NCI-H1417 (cell line): ENCODE results near the gene TUBA8.

ENCODE experiments used
- DNase-seq, 3 experiments: peaks; one replicate each; lab custom pipeline; 2025; lab: John Stamatoyannopoulos, UW

TUBA8 gene

DNA sequence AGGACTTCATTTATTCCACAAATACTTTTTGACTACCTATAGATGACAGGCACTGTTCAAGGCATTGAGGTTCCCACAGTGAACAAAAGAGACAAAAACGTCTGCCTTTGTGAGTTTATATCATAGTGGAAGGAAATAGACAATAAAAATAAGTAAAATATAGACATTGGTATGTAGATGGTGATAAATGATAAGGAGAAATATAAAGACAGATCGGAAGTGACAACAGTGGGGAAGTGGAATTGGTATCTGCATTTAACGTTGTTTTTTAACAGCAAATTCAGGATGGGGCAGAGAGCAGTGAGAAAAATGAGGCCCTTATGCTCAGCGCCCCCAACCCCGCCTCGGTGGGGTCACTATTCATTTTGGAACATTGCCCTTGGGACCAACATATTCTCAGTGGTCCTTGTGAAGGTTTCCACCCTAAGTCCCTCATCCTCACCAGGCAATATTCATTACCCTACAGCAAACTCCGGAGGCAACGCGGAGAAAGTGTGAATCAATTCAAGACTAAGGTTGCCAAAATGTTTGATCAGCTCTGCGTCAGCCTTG is 33.4 kb upstream of the TUBA8 start:
- no peak for DNase-seq

DNA sequence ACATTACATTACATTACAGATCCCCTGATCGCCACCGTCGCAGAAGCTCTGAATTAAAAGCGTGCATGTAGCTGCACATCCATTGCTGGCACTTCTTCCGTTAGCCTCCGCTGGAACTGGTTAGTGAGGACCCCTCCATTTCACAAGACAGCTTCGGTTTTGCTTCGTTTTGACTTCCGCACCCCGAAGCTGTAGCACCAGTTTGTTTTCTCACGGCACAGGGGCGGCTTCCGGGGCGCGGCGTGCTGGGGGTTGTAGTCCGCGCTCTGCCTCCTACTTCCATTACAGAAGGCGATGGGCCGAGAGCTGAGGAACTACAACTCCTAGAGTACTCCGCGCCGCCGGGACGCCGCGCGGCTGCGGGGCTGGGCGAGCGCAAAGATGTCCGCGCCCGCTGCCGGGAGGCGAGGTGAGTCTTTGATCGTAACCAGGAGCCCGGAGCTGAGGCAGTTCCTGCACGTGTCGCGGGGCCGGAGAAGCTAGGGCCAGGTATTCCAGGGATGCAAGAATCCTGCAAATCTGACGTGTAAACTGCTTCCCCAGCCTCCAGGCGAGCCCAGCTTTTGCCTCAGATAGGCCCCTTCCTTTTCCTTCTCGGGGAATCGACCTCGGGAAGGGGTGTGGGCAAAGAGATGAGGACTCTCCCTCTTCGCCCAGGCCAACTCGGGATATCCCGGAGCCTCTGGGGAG is 32.8 kb upstream of the TUBA8 start, which contains the start of gene PEX26:
TSS of gene PEX26 (plus strand) at position 352 of the 690 bp plus-strand sequence. CDS start 387 bp downstream, outside the sequence.
- peak; percentile 81 to 93 (median 86) for DNase-seq

DNA sequence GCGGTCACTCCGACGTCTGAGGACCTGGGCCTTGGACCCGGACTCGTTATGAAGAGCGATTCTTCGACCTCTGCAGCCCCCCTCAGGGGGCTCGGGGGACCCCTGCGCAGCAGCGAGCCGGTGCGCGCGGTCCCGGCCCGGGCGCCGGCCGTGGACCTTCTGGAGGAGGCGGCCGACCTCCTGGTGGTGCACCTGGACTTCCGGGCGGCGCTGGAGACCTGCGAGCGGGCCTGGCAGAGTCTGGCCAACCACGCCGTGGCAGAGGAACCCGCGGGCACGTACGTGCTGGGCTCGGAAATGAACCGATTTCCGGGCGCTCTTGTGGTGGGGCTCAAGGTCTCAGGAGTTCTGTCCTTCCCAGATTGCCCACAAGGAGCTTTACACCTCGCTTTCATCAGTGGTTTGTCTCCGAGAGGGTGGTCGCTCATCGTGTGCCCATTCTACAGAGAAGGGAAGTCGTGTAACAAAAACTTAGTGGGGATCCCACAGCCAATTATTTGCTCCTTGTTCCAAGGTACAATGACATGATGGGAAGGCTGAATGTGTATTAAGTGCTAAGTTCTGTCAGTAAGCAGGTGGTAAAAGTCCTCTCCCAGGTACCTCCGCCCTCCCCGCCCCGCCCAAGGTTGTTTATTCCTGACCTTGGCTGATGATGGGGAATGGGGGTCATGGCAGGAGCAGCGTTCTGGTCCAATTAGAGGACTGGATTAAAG is 32.1 kb upstream of the TUBA8 start:
- peak in 2 of 3 experiments; percentile 43 to 55 for DNase-seq

DNA sequence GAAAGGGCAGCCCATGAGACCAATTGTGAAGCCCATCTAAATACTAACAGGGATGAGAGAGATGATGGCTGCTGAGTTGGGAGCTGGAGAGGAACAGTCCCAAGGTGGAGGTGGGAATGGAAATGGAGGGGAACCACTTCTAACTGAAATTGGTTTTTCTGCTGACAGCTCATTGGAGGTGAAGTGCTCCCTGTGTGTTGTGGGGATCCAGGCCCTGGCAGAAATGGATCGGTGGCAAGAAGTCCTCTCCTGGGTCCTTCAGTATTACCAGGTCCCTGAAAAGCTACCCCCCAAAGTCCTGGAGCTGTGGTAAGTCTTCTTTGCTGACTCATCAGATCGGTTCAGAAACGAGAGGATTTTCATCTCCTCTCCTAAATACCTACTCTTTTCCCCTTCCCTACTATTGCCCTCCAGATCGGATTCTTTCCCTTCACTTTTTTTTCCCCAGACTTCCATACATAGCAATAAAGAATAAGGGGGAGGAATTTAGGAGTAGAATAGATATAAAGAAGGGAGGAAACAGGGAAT is 30.8 kb upstream of the TUBA8 start:
- no peak for DNase-seq

DNA sequence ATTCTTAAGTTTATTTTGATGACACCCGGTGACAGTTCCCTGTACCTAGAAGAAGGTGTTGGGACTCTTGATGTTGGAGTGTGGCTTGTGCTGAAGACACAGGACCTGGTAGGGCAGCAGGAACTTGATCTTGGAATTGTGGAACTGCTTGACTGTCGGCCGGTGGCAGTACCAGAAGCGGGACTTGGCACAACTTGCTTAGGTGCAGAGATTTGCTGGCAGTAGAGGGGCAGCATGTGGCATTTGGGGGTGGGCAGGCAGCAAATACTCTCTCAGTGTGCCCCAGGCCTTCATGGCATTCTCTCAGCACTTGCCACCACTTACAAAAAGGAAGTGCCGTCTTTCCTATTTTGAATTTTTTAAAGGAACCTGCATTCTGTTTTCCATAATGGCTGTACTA is 29.2 kb upstream of the TUBA8 start:
- no peak for DNase-seq

DNA sequence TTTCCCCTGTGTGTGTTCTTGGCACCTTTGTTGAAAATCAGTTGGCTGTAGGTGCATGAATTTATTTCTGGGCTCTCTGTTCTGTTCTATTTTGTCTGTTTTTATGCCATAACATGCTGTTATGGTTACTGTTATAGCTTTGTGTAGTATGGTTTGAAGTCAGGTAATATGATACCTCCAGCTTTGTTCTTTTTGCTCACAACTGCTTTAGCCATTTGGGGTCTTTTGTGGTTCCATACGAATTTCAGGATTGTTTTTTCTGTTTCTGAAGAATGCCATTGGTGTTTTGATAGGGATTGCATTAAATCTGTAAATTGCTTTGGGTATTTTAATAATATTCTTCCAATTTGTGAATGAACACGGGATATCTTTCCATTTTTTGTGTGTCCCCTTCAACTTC is 28.1 kb upstream of the TUBA8 start:
- DNase-seq = no peak

DNA sequence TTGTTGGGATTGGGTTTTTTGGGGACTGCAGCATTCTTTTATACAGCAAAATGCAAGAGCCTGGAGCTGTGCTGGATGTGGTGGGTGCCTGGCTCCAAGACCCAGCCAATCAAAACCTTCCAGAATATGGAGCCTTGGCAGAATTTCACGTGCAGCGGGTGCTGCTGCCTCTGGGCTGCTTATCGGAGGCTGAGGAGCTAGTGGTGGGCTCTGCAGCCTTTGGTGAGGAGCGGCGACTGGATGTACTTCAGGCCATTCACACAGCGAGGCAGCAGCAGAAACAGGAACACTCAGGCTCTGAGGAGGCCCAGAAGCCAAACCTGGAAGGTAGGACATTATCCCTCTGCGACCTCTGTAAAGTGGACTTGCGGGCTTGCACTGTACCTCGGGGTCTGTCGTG is 27.2 kb upstream of the TUBA8 start:
- no peak for DNase-seq

DNA sequence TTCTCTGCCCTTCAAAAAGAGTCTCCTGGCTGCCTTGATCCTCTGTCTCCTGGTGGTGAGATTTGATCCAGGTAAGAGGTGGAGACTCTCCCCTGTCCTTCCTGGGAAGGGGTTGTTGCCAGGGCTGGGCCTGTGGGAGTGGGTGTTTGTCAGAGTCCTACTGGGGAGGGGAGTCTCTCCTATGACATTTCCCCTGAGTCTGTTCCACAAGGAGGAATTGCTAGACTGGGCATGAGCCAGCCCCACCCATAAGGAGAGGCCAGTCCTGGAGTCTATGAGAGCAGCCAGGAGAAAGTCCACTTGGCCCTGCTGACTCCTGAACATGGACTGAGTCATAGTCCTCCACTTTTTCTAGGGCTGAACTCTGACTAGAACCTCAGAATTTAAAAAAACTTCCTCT is 25.4 kb upstream of the TUBA8 start:
- no peak for DNase-seq

DNA sequence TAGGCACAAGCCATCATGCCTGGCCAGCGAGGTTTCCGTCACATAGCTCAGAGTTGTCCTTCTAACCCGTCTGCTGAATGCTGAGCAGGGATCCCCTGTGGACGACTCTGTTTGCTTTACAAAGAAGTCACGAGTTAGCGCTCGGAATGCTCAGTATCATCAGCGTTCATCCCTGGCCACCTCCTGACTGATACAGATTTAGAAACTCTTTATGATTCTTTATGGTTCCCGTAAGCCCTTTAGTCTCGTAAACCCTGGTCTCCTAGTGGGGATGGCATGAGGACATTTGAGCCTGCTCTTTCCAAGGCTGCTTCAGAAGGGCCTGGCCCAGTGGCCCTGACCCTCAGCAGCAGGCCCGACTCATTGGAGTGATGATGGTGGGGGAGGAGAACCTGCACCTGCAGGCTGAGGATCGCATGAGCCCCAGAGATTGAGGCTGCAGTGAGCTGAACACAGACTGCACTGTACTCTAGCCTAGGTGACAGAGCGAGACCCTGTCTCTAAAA is 23.2 kb upstream of the TUBA8 start:
- DNase-seq = no peak

DNA sequence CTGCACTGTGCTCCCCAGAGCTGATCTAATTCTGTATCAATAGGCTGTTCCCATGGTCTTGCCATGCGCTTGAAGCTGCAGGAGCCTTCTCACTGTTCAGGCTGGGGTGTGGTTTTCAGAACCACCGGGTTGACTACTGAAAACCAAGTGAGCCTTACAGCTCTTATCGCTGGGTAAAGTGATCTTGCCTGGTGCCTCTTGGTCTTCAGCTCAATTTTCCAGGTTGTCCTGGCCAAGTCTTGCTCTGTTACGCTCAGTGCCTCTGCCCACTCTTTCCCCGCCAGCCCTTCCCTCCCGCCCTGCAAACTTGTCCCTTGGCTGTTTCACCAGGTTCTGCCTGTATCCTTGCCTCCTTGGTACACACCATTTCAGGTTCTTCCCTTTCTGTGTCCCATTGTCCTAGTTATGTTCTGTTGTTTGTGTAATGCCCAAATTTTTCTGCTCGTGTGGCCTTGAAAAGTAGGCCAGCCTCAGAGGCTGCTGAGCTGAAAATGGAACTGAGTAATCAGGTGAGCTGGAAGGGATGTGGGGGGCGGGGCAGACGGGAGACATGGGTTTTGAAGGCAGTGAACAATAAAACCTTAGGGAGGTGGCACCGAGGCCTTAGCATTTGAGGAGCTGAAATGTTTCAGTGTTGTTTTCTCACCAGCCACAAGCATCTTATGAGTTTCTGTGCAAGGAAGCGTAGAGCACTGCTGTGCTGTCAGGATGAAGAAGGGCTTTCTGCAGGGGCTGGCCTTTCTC is 21.6 kb upstream of the TUBA8 start:
- no peak for DNase-seq

DNA sequence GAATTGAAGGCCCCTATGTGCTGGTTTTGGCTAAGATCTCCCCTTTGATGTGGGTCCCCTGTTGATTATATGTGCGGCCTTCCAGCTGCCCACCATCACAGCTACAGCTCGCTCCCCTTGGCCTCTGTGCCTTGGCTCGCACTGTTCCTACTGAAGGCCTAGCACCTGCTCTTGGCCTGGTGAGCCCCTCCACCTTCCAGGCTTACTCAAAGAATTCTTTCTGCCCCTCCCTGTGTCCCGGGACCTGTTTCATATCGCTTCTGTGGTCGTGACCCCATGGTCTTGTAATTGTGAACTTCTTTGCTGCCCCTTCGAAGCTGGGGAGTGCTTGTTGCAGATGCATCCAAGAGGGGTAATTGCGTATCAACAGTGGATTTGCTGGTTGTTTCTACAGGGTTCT is 20.3 kb upstream of the TUBA8 start:
- no peak for DNase-seq

DNA sequence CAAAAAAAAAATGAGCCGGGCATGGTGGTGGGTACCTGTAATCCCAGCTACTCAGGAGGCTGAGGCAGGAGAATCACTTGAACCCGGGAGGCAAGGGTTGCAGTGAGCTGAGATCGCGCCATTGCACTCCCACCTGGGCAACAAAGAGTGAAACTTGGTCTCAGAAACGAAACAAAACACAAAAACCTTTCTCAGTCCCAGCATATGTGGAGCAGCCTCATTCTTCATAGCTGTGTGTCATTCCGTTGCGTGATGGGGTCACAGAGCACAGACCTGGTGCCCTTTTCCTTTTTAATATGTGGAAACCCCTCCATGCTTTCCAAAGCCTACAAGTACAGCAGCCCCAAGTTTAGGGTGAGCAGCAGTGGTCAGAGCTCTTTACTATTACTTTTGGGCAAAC is 19.1 kb upstream of the TUBA8 start:
- DNase-seq = no peak

DNA sequence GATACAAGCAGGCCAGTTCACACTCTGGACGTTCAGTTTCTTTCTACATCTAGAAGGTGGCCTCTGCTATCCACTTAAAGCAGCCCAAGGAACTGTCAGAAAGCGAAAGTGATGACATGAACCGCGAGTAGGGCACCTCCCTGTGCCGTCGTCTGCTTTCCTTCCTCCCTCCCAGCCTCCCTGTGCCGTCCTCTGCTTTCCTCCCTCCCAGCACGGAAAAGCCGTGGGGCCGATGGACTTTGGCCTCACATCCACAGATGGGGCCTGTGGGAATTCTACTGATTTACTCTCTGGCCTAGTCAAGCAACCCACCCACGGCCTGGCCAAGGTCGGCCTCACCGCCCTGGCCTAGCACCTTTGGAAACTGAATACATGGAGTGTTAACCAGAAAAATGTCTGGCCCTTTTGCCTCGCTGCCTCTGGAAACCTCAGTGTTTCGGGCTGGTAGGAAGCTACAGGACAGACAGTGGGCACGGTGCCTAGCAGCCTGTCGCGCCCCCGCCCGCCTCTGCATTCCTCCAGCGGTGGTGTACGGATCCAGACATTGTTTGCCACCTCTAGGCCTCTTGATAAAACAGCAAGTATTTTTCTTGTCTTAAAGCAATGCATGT is 18.6 kb upstream of the TUBA8 start:
- no peak for DNase-seq

DNA sequence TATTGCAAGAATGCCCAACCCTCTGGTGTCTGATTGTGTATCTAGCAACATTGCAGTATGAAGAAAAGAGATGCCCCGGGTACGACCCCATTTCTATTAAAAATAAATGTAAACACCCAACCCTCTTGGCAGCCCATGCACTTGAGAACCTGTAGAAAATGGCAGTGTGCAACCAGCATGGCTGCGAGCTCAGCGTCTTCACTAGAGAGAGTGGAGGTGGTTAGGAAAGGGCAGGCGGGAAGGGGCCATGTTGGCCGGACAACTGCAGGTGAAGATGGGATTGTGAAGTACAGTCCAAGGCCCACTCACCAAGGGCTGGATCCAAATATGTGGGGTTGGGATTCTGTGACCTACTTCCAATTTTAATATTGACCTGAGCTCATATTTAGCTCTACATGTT is 16.9 kb upstream of the TUBA8 start:
- DNase-seq = no peak

DNA sequence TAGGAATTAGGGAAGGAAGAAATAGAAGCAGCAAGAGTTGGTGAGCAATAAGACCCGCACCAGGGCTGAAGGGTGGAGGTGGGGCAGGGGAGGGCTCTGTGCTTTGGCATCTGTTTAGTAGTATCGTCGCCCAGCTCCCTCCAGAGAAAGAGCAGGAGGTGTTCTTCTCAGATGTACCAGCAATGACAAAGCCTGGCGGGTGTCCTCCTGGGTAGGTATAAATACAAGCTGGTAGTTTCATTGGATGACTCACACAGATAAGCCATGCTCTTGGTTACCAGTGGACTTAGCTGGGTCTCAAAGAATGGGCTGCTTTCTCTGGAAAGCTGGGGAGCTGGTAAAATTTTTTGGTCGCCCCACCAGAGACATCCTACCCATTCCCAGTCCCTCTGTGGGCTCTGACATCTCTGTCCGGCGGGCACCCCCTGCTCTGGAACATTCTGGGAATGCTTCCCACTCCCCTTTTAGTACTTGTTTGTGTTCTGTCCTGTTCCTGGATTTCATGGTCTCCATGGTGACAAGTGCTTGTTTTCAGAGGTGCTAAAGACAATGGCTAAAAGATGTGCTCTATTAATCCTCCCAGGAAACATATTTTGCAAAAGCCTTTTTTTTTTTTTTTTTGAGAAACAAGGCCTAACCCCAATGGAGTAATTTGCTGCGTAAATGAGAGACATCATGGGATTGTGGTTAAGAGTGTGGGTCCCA is 15.4 kb upstream of the TUBA8 start:
- DNase-seq = no peak

DNA sequence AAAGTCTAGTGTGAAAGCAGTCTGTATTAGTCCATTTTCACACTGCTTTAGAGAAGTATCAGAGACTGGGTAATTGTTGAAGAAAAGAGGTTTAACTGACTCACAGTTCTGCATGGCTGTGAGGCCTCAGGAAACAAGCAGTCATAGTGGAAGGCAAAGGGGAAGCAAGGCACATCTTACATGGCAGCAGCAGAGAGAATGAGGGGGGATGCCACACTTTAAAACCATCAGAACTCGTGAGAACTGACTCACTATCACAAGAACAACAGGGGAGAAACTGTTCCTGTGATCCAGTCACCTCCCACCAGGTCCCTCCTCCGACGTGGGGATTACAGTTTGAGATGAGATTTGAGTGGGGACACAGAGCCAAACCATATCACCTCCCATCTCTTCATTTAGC is 13.8 kb upstream of the TUBA8 start:
- DNase-seq = no peak

DNA sequence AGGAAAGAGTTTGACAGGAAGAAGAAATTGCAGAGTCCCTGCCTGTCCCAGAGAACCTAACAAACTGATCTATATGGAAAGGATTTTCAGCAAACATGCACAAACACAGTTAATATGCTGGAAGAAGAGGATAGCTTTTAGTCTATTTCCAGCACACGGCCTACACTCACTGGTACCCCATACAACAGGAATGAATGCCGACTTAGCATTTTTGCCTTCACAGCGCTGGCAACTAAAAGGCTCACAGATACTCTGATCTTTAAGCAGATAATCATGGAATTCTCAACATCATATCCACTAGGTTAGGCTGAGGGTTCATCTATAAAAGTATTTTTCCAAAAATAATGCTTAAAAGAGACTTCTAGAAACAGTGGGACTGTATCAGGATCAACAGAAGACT is 9.8 kb upstream of the TUBA8 start:
- DNase-seq = no peak

DNA sequence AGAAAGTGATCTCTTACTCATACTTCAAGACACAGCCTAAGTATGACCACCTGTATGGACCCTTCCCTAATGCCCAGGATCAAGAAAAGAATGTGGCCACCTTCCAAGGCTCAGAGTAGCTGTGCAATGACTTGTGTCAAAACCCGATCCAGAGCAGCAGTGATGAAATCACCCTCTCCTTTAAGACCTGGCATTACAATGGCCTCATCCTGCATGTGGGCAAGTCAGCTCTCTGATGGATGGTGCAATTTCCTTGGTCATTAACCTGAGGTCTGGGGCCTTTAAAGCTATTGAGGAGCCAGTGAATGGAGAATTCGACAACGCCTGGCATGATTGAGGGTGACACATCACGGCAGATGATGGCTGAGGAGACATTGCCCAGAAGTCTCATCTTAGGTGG is 9.1 kb upstream of the TUBA8 start:
- no peak for DNase-seq

DNA sequence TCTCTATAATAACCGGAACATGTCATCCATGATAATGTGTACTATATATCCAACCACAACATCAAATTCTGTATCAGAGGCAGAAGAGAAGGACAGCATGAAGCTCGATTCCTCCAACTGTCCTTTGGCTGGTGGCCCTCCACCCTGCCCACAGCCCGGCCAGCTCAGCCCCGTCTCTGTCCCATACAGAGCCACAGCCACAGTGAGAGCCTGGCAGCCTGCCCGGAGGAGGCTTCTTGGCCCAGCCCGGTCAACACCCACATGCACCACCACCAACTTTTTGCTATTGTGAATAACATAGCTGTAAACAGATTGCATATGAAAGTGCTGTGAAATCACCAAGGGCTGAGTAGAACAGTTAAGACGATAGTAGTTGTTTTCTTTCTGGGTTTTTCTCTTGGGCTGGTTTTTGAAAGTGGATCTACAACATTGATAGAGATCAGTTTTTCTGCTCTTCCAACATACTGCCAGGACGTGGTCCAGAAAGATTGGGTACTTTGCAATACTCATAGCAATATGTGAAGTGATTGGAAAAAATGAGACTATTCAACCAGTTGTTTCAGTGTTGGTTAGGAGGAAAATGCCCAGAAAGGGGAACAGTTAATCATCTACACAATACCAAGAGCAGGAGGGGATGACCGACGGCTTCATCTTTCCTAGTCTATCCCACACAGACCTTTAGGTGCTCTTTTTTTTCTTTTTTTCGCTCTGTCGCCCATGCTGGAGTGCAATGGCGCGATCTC is 6.9 kb upstream of the TUBA8 start:
- no peak for DNase-seq

DNA sequence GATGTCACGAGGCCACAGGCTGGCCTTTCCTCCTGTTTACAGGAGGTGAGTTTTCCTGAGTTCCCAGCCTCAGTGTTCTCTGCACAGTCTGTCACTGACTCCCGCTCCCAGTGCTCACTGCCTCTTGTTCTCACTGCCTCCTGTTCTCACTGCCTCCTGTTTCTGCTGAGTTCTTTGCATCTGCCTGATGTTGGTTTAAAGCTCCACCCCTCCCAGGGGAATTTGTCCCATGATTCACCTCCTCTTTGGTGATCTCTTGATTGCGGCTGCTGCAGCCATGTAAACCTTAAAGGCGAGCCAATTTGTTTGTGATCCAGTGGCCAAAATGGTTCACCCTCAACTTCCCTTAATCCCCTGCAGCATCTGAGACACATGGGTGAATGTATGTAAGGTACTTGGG is 6.0 kb upstream of the TUBA8 start:
- no peak for DNase-seq
